WI38 (cell line): ENCODE measurements around the gene C6orf120.

Experiments used
- H3K4me3 ChIP-seq: 2 replicates; pipeline ENCODE4 v1.5.1; 2011; ENCODE audit warnings: low read depth, mild to moderate bottlenecking, control low read depth, low read length
- CTCF ChIP-seq: IDR thresholded peaks from 2 replicates; pipeline ENCODE4 v1.5.1; 2012; ENCODE audit warnings: low read depth, mild to moderate bottlenecking, control low read depth, low read length

C6orf120 gene

GRCh38 chr6:169701954-169702839 lies at the start of gene C6orf120, which contains the start of gene WDR27:
TSS of gene C6orf120 (plus strand) at chr6:169702126. CDS start at chr6:169702460, 334 bp downstream.
TSS of gene WDR27 (minus strand) at chr6:169702029. CDS start at chr6:169689005, 13,024 bp downstream.
- TF ChIP-seq CTCF, result no peak
- H3K4me3 ChIP-seq, result peak within 1 kb of the TSS; percentile 92

DNA sequence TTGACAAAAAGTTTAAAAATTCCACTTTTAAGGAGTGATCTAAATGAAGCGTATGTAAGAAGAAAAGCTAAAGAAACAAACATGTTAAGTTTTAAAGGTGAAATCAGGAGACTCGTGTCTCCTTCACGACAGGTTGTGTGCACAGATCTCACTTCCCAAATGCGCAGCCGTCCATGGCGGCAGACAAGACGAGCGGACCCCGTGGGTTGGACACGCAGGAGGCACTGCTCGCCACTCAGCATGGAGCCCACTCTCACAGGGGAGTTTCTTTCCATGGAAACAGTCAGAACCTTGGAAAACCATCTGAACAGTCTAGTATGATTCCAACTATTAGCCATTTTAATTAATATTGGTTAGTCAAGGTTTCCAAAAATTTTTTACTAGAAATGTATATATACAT lies 49.0 kb upstream of the C6orf120 start:
- no peak for TF ChIP-seq CTCF
- no peak overlapping the region for H3K4me3 ChIP-seq

DNA sequence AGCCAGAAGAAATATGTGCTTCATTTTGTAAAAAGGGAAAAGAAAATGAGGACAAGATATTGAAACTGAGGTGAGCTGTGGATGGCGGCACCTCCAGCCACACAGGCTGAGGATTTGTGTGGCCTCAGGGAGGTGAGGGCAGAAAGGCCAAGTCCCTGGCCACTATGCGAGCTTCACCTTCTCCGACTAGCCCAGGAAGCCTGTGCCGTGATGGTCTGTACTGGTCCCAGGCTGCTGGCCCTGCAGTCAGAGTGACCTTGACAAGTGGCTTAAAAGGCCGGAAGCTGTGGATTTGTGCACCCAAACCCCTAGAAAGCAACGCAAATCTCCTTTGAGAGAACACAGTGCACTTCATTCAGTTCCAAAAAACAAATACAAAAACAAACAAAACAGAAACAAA lies 48.2 kb upstream of the C6orf120 start:
- no peak overlapping the region for H3K4me3 ChIP-seq
- TF ChIP-seq CTCF, result no peak

DNA sequence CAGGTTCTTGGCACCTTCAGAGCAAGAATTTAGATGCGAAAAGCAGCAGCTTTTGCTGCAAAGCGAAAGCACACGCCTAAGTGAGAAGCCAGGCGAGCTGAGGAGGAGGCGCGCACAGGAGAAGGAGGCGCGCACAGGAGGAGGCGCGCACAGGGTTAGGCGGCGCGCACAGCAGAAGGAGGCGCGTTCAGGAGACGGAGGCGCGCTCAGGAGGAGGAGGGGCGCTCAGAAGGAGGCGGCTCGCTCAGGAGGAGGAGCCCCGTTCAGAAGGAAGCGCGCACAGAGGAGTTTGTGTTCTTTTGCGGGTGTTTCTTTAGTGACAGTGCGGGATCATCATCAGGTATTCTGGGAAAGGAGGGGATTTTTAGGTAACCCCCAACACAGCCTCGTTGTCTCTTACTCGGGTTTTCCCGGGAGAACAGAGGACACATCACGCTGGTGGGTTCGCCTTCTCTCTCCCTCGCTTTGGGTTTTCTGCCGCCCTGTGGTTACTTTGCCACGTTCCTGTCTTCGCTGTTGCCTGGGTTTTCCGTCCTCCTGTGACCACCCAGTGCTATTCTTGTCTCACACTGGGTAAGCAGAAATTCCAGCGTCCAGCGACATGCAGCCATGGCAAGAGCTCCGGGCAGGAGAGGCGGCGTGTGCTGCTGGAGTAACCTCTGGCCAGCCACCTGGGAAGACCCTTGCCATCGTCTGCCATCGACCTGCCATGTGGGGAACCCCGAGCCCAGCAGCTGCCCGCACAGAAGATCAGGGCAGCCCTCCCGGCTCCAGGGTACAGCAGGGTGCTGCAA lies 47.1 kb upstream of the C6orf120 start:
- peak overlapping the region; percentile 65 for H3K4me3 ChIP-seq
- peak; percentile 42; the same call in 1 of the 2 replicates for TF ChIP-seq CTCF

GRCh38 chr6:169656546-169657283 lies 45.2 kb upstream of the C6orf120 start:
- TF ChIP-seq CTCF, result no peak
- H3K4me3 ChIP-seq, result no peak overlapping the region

- H3K4me3 ChIP-seq, result no peak overlapping the region
- no peak for TF ChIP-seq CTCF
Observed at GRCh38 chr6:169657284-169657610, 44.7 kb upstream of the C6orf120 start.
